K562 (cell line): Measurements from ENCODE around the gene NRCAM. TPM values are rescaled to one million over a fixed set of nuclear protein-coding genes. Genes with fewer than 3 reads are reported as not detected.

Source experiments
- ARID2 ChIP-seq: fragments of 450-650 bp; IDR thresholded peaks from 2 replicates; pipeline ENCODE4 v1.6.1; 2017; ENCODE audit warnings: antibody characterized with exemption, mild to moderate bottlenecking
- CAMTA2 ChIP-seq: fragments of 250-450 bp; sonication (Bioruptor Pico); conservative IDR thresholded peaks from 2 replicates; pipeline ENCODE4 v1.5.1; 2022
- CBX8 ChIP-seq: fragments of 200-600 bp; sonication (generic); IDR thresholded peaks from 2 replicates; pipeline ENCODE4 v1.6.1; 2012; ENCODE audit warnings: borderline replicate concordance, mixed run types, low read depth, mild to moderate bottlenecking, moderate library complexity, mixed read lengths, low read length, control low read depth, inconsistent platforms; ENCODE audit not compliant: poor library complexity, severe bottlenecking; ENCODE audit errors: extremely low read depth
- CHD4 ChIP-seq: fragments of 200-600 bp; sonication (generic); IDR thresholded peaks from 3 replicates; pipeline ENCODE4 v1.6.1; 2012; ENCODE audit warnings: low read depth, mild to moderate bottlenecking, mixed read lengths, low read length, inconsistent platforms; ENCODE audit not compliant: insufficient read depth, insufficient replicate concordance, poor library complexity, severe bottlenecking
- CXXC5 ChIP-seq: fragments of 250-450 bp; sonication (Bioruptor Pico); IDR thresholded peaks from 2 replicates; pipeline ENCODE4 v1.8.0; 2022; ENCODE audit warnings: inconsistent platforms, mild to moderate bottlenecking, moderate library complexity
- GMEB1 ChIP-seq: fragments of 250-450 bp; sonication (Bioruptor Pico); IDR thresholded peaks from 2 replicates; pipeline ENCODE4 v1.4.0; 2020; ENCODE audit warnings: mild to moderate bottlenecking
- HDAC6 ChIP-seq: IDR thresholded peaks from 2 replicates; pipeline ENCODE4 v1.6.1; 2012; ENCODE audit warnings: low read depth, mild to moderate bottlenecking, control low read depth, inconsistent platforms, low read length, moderate library complexity
- KAT7 ChIP-seq: sonication (generic); formaldehyde crosslinking; IDR thresholded peaks from 2 replicates; pipeline ENCODE4 v1.8.0; 2022; ENCODE audit warnings: missing genetic modification reagents, mild to moderate bottlenecking, borderline replicate concordance
- KDM1A ChIP-seq, 2 experiments: fragments of 450-650 bp; IDR thresholded peaks; 2 replicates each; pipeline ENCODE4 v1.6.1; 2016; ENCODE audit warnings: mild to moderate bottlenecking in 2 of 2
- PHB2 ChIP-seq: fragments of 450-650 bp; IDR thresholded peaks from 2 replicates; pipeline ENCODE4 v1.6.1; 2017; ENCODE audit warnings: low read depth
- RB1 ChIP-seq: fragments of 450-650 bp; IDR thresholded peaks from 2 replicates; pipeline ENCODE4 v1.6.1; 2017; ENCODE audit warnings: low read depth, mild to moderate bottlenecking
- SNRNP70 ChIP-seq: fragments of 200-400 bp; formaldehyde crosslinking; optimal IDR thresholded peaks from 2 replicates; pipeline ENCODE3; 2017; ENCODE audit warnings: low read depth, low read length
- TCF3 ChIP-seq: sonication (generic); formaldehyde crosslinking; IDR thresholded peaks from 2 replicates; pipeline ENCODE4 v1.4.0; 2020; ENCODE audit warnings: mild to moderate bottlenecking, missing genetic modification reagents
- U2AF1 ChIP-seq: fragments of 200-400 bp; formaldehyde crosslinking; optimal IDR thresholded peaks from 2 replicates; pipeline ENCODE3; 2017; ENCODE audit warnings: mild to moderate bottlenecking, low read depth, low read length, moderate library complexity
- USF2 ChIP-seq: sonication (generic); formaldehyde crosslinking; IDR thresholded peaks from 2 replicates; pipeline ENCODE4 v1.5.0; 2020; ENCODE audit warnings: missing genetic modification reagents
- ZFP36 ChIP-seq: fragments of 150-350 bp; IDR thresholded peaks from 2 replicates; pipeline ENCODE4 v1.6.1; 2018; ENCODE audit warnings: low read length, low read depth; ENCODE audit not compliant: partially characterized antibody
- ZNF395 ChIP-seq: fragments of 200-800 bp; sonication (Bioruptor generic); IDR thresholded peaks from 2 replicates; pipeline ENCODE4 v1.6.1; 2017; ENCODE audit warnings: missing genetic modification characterization, missing compliant biosample characterization
- ZNF511 ChIP-seq: sonication (generic); formaldehyde crosslinking; IDR thresholded peaks from 2 replicates; pipeline ENCODE4 v1.8.0; 2022; ENCODE audit warnings: mild to moderate bottlenecking, missing genetic modification reagents
- ZNF639 ChIP-seq, 2 experiments: fragments of 200-800 bp in 1 of 2; sonication (Bioruptor generic) in 1 of 2; sonication (generic) in 1 of 2; formaldehyde crosslinking in 1 of 2; IDR thresholded peaks in 1 of 2; conservative IDR thresholded peaks in 1 of 2; 2 replicates each; pipeline versions ENCODE4 v1.5.0 to v1.6.1; 2016 to 2020; ENCODE audit warnings: missing compliant biosample characterization in 1 of 2, missing genetic modification characterization in 1 of 2, missing genetic modification reagents in 1 of 2
- ZSCAN29 ChIP-seq: fragments of 450-650 bp; IDR thresholded peaks from 2 replicates; pipeline ENCODE4 v1.6.1; 2017
- ZZZ3 ChIP-seq: fragments of 450-650 bp; IDR thresholded peaks from 2 replicates; pipeline ENCODE4 v1.6.1; 2016; ENCODE audit warnings: antibody characterized with exemption, mild to moderate bottlenecking, moderate library complexity
- polyA plus RNA-seq, 8 experiments: library from polyadenylated mRNA; depleted of rRNA in 4 of 8; stranded (reverse) in 5 of 8; unstranded in 3 of 8; fragments of >200 nt; fragmentation: Nextera tagmentation in 2 of 8; fragmentation: Illumina TruSeq in 1 of 8; extraction: Ambion mirVana in 2 of 8; extraction: Trizol in 1 of 8; gene quantifications; 2 replicates each; pipeline versions ENCODE4 v1.2.1 to v1.2.3, GENCODE V29; 2011 to 2014; ENCODE audit warnings: inconsistent platforms in 1 of 8, missing spikeins in 1 of 8
- total RNA-seq, 7 experiments: library from RNA; depleted of rRNA in 6 of 7; stranded (reverse); fragments of >200 nt in 6 of 7; fragmentation: Illumina TruSeq in 2 of 7; extraction: Trizol in 2 of 7; gene quantifications; 2 replicates each; pipeline versions ENCODE4 v1.2.1 to v1.2.3, GENCODE V29; 2011 to 2021; ENCODE audit warnings: low replicate concordance in 1 of 7

Gene NRCAM
- total and polyA plus RNA-seq, 9 of the 15 experiments (the other 6 are each of a cell fraction or from before 2014, with no cell fraction given): 0.03 to 0.54 (median 0.12) TPM; not detected in 1

- TF ChIP-seq TCF3: peak; percentile 73
- TF ChIP-seq CBX8: no peak
- TF ChIP-seq ARID2: no peak
- no peak for TF ChIP-seq PHB2
- TF ChIP-seq USF2 (CRISPR knock-in tag): no peak
- TF ChIP-seq ZSCAN29: no peak
- TF ChIP-seq ZNF511 (CRISPR knock-in tag): no peak
- no peak; a peak in 3 of 4 replicates for TF ChIP-seq KDM1A (IDR thresholded peaks at IDR 0.05)
- TF ChIP-seq ZZZ3: no peak
- TF ChIP-seq SNRNP70: no peak
- TF ChIP-seq RB1: no peak
- TF ChIP-seq CHD4: no peak
- no peak for TF ChIP-seq U2AF1
- TF ChIP-seq CAMTA2 (CRISPR knock-in tag): no peak
- TF ChIP-seq ZNF395 (CRISPR knock-in tag): no peak
- TF ChIP-seq CXXC5 (CRISPR knock-in tag): peak; percentile 24; the same call in 1 of the 2 replicates
- TF ChIP-seq KAT7 (CRISPR knock-in tag): no peak
- TF ChIP-seq HDAC6: no peak
- peak in 1 of 2 experiments; percentile 58; a peak in 2 of 4 replicates for TF ChIP-seq ZNF639 (CRISPR knock-in tag; conservative IDR thresholded peaks at IDR 0.05 in 1 of 2, IDR thresholded peaks at IDR 0.05 in 1 of 2)
- no peak for TF ChIP-seq GMEB1
- no peak for TF ChIP-seq ZFP36
Observed at GRCh38 chr7:108103558-108104298, 352.5 kb downstream of the NRCAM start (continued).
